GM23338 (cell line): Measurements from ENCODE around the gene TLR1. TPM values are rescaled to one million over a fixed set of nuclear protein-coding genes. Genes with fewer than 3 reads are reported as not detected.

Experiments used
- ATAC-seq: fragments of 200-7000 bp; cut with Tn5 transposase; 3 replicates; pipeline ENCODE4 v1.9.1; 2020
- DNase-seq: peaks from one replicate; pipeline ENCODE4 v3.0.0-alpha.2; 2015; ENCODE audit warnings: low spot score
- H2AFZ ChIP-seq: fragments of 200-600 bp; sonication (generic); 2 replicates; pipeline ENCODE4 v1.8.0; 2016; ENCODE audit warnings: antibody characterized with exemption, mild to moderate bottlenecking, moderate library complexity
- H3F3A ChIP-seq: fragments of 200-600 bp; sonication (generic); replicated peaks from 2 replicates; pipeline ENCODE4 v1.8.0; 2017; ENCODE audit warnings: antibody characterized with exemption, mixed run types, low read depth
- H3K27ac ChIP-seq: fragments of 200-600 bp; sonication (generic); 2 replicates; pipeline ENCODE4 v1.6.1; 2016; ENCODE audit warnings: low read depth
- H3K27me3 ChIP-seq: fragments of 200-600 bp; sonication (generic); 2 replicates; pipeline ENCODE4 v1.8.0; 2016; ENCODE audit warnings: mild to moderate bottlenecking, mixed run types, moderate library complexity; ENCODE audit not compliant: insufficient read depth
- H3K36me3 ChIP-seq: fragments of 200-600 bp; sonication (generic); 2 replicates; pipeline ENCODE4 v1.8.0; 2016; ENCODE audit warnings: mild to moderate bottlenecking; ENCODE audit not compliant: insufficient read depth
- H3K4me1 ChIP-seq: fragments of 200-600 bp; sonication (generic); 2 replicates; pipeline ENCODE4 v1.8.0; 2016; ENCODE audit warnings: mild to moderate bottlenecking, moderate library complexity; ENCODE audit not compliant: insufficient read depth
- H3K4me2 ChIP-seq: fragments of 200-600 bp; sonication (generic); 2 replicates; pipeline ENCODE4 v1.7.1; 2017; ENCODE audit warnings: mixed run types
- H3K4me3 ChIP-seq: fragments of 200-600 bp; sonication (generic); 2 replicates; pipeline ENCODE4 v1.6.1; 2016; ENCODE audit warnings: mixed run types
- H3K79me2 ChIP-seq: fragments of 200-600 bp; sonication (generic); replicated peaks from 2 replicates; pipeline ENCODE4 v1.8.0; 2017; ENCODE audit warnings: mild to moderate bottlenecking; ENCODE audit not compliant: insufficient read depth
- H3K9me2 ChIP-seq: fragments of 200-600 bp; sonication (generic); 2 replicates; pipeline ENCODE4 v1.8.0; 2017; ENCODE audit not compliant: insufficient read depth
- H4K20me1 ChIP-seq: fragments of 200-600 bp; sonication (generic); replicated peaks from 2 replicates; pipeline ENCODE4 v1.8.0; 2017; ENCODE audit warnings: mild to moderate bottlenecking; ENCODE audit not compliant: insufficient read depth
- H3K27ac Mint-ChIP-seq: 2 replicates; pipeline ENCODE4 v1.8.0; 2020; ENCODE audit warnings: inconsistent platforms, mild to moderate bottlenecking, moderate library complexity, mixed read lengths
- H3K27me3 Mint-ChIP-seq: 3 replicates; pipeline ENCODE4 v1.8.0; 2022; ENCODE audit warnings: low read depth, mild to moderate bottlenecking, moderate library complexity, mixed read lengths, inconsistent platforms; ENCODE audit not compliant: insufficient read depth, poor library complexity
- H3K36me3 Mint-ChIP-seq: 3 replicates; pipeline ENCODE4 v1.8.0; 2021; ENCODE audit warnings: low read depth, mild to moderate bottlenecking, inconsistent platforms, moderate library complexity, mixed read lengths
- H3K4me1 Mint-ChIP-seq: 3 replicates; pipeline ENCODE4 v1.8.0; 2020; ENCODE audit warnings: mild to moderate bottlenecking, inconsistent platforms, mixed read lengths
- H3K4me3 Mint-ChIP-seq: 3 replicates; pipeline ENCODE4 v1.8.0; 2021; ENCODE audit warnings: moderate library complexity, mild to moderate bottlenecking, inconsistent platforms, mixed read lengths
- H3K9me3 Mint-ChIP-seq: 3 replicates; pipeline ENCODE4 v1.8.0; 2020; ENCODE audit warnings: moderate library complexity, mild to moderate bottlenecking, inconsistent platforms, mixed read lengths
- CREB1 ChIP-seq: fragments of 250-450 bp; sonication (Bioruptor Pico); IDR thresholded peaks from 2 replicates; pipeline ENCODE4 v1.5.0; 2020; ENCODE audit warnings: low read depth, mild to moderate bottlenecking, moderate library complexity
- EZH2 ChIP-seq: fragments of 200-600 bp; sonication (generic); IDR thresholded peaks from one replicate; pipeline ENCODE4 v1.8.0; 2017; ENCODE audit warnings: antibody characterized with exemption, mild to moderate bottlenecking, low read depth; ENCODE audit not compliant: unreplicated experiment
- EZH2phosphoT487 ChIP-seq: fragments of 200-600 bp; sonication (generic); IDR thresholded peaks from one replicate; pipeline ENCODE4 v1.8.1; 2018; ENCODE audit warnings: antibody characterized with exemption; ENCODE audit not compliant: unreplicated experiment
- JUNB ChIP-seq: IDR thresholded peaks from one replicate; pipeline ENCODE4 v1.6.1; 2016; ENCODE audit warnings: antibody characterized with exemption; ENCODE audit not compliant: unreplicated experiment
- NANOG ChIP-seq: IDR thresholded peaks from 2 replicates; pipeline ENCODE4 v1.6.1; 2016; ENCODE audit warnings: antibody characterized with exemption, borderline replicate concordance
- POLR2AphosphoS5 ChIP-seq: IDR thresholded peaks from 2 replicates; pipeline ENCODE4 v1.6.1; 2016; ENCODE audit warnings: antibody characterized with exemption, low read depth
- STAT1 ChIP-seq: IDR thresholded peaks from one replicate; pipeline ENCODE4 v1.6.1; 2016; ENCODE audit warnings: antibody characterized with exemption; ENCODE audit not compliant: unreplicated experiment
- ZNF114 ChIP-seq: fragments of 250-450 bp; sonication (Bioruptor Pico); IDR thresholded peaks from 2 replicates; pipeline ENCODE4 v1.5.0; 2020; ENCODE audit warnings: mild to moderate bottlenecking, moderate library complexity
- ZNF331 ChIP-seq: fragments of 250-450 bp; sonication (Bioruptor Pico); IDR thresholded peaks from 2 replicates; pipeline ENCODE4 v1.5.0; 2020; ENCODE audit warnings: low read depth, mild to moderate bottlenecking, moderate library complexity
- polyA plus RNA-seq: library from polyadenylated mRNA; unstranded; fragments of >200 nt; fragmentation: Nextera tagmentation; extraction: Ambion mirVana; gene quantifications from 2 replicates; pipeline ENCODE4 v1.2.1, GENCODE V29; 2016
- total RNA-seq: library from RNA; depleted of rRNA; stranded (reverse); fragments of >200 nt; shearing (Covaris generic); gene quantifications from 2 replicates; pipeline ENCODE4 v1.2.3, GENCODE V29; 2014
- TF ChIP-seq, protein P1 (sequence below): IDR thresholded peaks from one replicate; pipeline ENCODE4 v1.6.1; 2018; ENCODE audit warnings: antibody characterized with exemption; ENCODE audit not compliant: unreplicated experiment
- TF ChIP-seq, protein P2 (sequence below): fragments of 250-450 bp; sonication (Bioruptor Pico); IDR thresholded peaks from 2 replicates; pipeline ENCODE4 v1.5.0; 2020; ENCODE audit warnings: mild to moderate bottlenecking, moderate library complexity
- TF ChIP-seq, protein P3 (sequence below), 2 experiments: fragments of 200-600 bp in 1 of 2; sonication (generic) in 1 of 2; conservative IDR thresholded peaks; 2 replicates each; pipeline versions ENCODE4 v1.5.1 to v1.6.1; 2016 to 2017; ENCODE audit warnings: antibody characterized with exemption in 2 of 2, low read depth in 2 of 2, mild to moderate bottlenecking in 2 of 2, moderate library complexity in 1 of 2
- TF ChIP-seq, protein P4 (sequence below): IDR thresholded peaks from 2 replicates; pipeline ENCODE4 v1.6.1; 2016; ENCODE audit warnings: antibody characterized with exemption

TLR1 gene
- total and polyA plus RNA-seq, 2 experiments from 2014 or later, result 0.07 TPM; not detected in 1

DNA sequence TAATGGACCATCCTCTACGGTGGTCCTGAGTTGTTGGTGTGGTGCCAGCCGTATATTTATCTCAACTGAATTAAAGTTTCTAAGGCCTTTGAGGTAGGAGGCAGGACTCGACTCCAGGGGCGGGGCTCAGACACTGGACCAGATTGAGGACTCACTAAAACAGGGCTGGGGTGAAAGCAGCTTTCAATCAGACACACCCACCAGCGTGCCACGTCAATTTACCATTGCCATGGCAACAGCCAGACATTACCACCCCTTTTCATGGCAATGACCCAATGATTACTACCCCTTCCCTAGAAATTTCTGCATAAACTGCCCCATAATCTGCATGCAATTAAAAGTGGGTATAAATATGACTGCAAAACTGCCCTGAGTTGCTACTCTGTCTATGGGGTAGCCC lies 6.7 kb upstream of the TLR1 start:
- H3K79me2 ChIP-seq, result no peaks in the 10 kb centered on the region
- Mint-ChIP-seq H3K36me3 (no peaks in the 10 kb centered on the region; the same call in 1 of the 3 replicates), H3K27ac (no peak overlapping the region), H3K4me1 (no peaks in the 10 kb centered on the region), H3K27me3 (peaks cover 6% of the 10 kb centered on the region), H3K4me3 (no peak overlapping the region), H3K9me3 (peaks cover 22% of the 10 kb centered on the region)
- no peaks in the 10 kb centered on the region for H3K27me3 ChIP-seq
- no peak overlapping the region for H2AFZ ChIP-seq
- H3K4me2 ChIP-seq, result no peak overlapping the region
- H3K27ac ChIP-seq, result no peak overlapping the region
- H3K36me3 ChIP-seq, result no peaks in the 10 kb centered on the region
- ATAC-seq (no peak), DNase-seq (no peak)
- TF ChIP-seq JUNB, result no peak
- no peak for TF ChIP-seq NANOG
- no peak for TF ChIP-seq POLR2AphosphoS5
- no peak for TF ChIP-seq CREB1 (CRISPR knock-in tag)
- TF ChIP-seq, protein P1, sequence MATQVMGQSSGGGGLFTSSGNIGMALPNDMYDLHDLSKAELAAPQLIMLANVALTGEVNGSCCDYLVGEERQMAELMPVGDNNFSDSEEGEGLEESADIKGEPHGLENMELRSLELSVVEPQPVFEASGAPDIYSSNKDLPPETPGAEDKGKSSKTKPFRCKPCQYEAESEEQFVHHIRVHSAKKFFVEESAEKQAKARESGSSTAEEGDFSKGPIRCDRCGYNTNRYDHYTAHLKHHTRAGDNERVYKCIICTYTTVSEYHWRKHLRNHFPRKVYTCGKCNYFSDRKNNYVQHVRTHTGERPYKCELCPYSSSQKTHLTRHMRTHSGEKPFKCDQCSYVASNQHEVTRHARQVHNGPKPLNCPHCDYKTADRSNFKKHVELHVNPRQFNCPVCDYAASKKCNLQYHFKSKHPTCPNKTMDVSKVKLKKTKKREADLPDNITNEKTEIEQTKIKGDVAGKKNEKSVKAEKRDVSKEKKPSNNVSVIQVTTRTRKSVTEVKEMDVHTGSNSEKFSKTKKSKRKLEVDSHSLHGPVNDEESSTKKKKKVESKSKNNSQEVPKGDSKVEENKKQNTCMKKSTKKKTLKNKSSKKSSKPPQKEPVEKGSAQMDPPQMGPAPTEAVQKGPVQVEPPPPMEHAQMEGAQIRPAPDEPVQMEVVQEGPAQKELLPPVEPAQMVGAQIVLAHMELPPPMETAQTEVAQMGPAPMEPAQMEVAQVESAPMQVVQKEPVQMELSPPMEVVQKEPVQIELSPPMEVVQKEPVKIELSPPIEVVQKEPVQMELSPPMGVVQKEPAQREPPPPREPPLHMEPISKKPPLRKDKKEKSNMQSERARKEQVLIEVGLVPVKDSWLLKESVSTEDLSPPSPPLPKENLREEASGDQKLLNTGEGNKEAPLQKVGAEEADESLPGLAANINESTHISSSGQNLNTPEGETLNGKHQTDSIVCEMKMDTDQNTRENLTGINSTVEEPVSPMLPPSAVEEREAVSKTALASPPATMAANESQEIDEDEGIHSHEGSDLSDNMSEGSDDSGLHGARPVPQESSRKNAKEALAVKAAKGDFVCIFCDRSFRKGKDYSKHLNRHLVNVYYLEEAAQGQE, result no peak
- TF ChIP-seq ZNF114, result no peak
- TF ChIP-seq, protein P2, sequence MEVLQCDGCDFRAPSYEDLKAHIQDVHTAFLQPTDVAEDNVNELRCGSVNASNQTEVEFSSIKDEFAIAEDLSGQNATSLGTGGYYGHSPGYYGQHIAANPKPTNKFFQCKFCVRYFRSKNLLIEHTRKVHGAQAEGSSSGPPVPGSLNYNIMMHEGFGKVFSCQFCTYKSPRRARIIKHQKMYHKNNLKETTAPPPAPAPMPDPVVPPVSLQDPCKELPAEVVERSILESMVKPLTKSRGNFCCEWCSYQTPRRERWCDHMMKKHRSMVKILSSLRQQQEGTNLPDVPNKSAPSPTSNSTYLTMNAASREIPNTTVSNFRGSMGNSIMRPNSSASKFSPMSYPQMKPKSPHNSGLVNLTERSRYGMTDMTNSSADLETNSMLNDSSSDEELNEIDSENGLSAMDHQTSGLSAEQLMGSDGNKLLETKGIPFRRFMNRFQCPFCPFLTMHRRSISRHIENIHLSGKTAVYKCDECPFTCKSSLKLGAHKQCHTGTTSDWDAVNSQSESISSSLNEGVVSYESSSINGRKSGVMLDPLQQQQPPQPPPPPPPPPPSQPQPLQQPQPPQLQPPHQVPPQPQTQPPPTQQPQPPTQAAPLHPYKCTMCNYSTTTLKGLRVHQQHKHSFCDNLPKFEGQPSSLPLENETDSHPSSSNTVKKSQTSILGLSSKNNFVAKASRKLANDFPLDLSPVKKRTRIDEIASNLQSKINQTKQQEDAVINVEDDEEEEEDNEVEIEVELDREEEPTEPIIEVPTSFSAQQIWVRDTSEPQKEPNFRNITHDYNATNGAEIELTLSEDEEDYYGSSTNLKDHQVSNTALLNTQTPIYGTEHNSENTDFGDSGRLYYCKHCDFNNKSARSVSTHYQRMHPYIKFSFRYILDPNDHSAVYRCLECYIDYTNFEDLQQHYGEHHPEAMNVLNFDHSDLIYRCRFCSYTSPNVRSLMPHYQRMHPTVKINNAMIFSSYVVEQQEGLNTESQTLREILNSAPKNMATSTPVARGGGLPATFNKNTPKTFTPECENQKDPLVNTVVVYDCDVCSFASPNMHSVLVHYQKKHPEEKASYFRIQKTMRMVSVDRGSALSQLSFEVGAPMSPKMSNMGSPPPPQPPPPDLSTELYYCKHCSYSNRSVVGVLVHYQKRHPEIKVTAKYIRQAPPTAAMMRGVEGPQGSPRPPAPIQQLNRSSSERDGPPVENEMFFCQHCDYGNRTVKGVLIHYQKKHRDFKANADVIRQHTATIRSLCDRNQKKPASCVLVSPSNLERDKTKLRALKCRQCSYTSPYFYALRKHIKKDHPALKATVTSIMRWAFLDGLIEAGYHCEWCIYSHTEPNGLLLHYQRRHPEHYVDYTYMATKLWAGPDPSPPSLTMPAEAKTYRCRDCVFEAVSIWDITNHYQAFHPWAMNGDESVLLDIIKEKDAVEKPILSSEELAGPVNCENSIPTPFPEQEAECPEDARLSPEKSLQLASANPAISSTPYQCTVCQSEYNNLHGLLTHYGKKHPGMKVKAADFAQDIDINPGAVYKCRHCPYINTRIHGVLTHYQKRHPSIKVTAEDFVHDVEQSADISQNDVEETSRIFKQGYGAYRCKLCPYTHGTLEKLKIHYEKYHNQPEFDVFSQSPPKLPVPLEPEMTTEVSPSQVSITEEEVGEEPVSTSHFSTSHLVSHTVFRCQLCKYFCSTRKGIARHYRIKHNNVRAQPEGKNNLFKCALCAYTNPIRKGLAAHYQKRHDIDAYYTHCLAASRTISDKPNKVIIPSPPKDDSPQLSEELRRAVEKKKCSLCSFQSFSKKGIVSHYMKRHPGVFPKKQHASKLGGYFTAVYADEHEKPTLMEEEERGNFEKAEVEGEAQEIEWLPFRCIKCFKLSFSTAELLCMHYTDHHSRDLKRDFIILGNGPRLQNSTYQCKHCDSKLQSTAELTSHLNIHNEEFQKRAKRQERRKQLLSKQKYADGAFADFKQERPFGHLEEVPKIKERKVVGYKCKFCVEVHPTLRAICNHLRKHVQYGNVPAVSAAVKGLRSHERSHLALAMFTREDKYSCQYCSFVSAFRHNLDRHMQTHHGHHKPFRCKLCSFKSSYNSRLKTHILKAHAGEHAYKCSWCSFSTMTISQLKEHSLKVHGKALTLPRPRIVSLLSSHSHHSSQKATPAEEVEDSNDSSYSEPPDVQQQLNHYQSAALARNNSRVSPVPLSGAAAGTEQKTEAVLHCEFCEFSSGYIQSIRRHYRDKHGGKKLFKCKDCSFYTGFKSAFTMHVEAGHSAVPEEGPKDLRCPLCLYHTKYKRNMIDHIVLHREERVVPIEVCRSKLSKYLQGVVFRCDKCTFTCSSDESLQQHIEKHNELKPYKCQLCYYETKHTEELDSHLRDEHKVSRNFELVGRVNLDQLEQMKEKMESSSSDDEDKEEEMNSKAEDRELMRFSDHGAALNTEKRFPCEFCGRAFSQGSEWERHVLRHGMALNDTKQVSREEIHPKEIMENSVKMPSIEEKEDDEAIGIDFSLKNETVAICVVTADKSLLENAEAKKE (CRISPR knock-in tag), result no peak
- no peak for TF ChIP-seq ZNF331 (CRISPR knock-in tag)
- TF ChIP-seq STAT1, result no peak
- TF ChIP-seq, protein P3, sequence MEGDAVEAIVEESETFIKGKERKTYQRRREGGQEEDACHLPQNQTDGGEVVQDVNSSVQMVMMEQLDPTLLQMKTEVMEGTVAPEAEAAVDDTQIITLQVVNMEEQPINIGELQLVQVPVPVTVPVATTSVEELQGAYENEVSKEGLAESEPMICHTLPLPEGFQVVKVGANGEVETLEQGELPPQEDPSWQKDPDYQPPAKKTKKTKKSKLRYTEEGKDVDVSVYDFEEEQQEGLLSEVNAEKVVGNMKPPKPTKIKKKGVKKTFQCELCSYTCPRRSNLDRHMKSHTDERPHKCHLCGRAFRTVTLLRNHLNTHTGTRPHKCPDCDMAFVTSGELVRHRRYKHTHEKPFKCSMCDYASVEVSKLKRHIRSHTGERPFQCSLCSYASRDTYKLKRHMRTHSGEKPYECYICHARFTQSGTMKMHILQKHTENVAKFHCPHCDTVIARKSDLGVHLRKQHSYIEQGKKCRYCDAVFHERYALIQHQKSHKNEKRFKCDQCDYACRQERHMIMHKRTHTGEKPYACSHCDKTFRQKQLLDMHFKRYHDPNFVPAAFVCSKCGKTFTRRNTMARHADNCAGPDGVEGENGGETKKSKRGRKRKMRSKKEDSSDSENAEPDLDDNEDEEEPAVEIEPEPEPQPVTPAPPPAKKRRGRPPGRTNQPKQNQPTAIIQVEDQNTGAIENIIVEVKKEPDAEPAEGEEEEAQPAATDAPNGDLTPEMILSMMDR (conservative IDR thresholded peaks at IDR 0.05; ENCODE audit: low read depth in 2 of 2), result no peak
- TF ChIP-seq, protein P4, sequence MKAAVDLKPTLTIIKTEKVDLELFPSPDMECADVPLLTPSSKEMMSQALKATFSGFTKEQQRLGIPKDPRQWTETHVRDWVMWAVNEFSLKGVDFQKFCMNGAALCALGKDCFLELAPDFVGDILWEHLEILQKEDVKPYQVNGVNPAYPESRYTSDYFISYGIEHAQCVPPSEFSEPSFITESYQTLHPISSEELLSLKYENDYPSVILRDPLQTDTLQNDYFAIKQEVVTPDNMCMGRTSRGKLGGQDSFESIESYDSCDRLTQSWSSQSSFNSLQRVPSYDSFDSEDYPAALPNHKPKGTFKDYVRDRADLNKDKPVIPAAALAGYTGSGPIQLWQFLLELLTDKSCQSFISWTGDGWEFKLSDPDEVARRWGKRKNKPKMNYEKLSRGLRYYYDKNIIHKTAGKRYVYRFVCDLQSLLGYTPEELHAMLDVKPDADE, result no peak
- no peak for TF ChIP-seq EZH2phosphoT487
- TF ChIP-seq EZH2, result no peak
- H3K4me3 ChIP-seq, result no peak overlapping the region
- no peaks in the 10 kb centered on the region for H3K4me1 ChIP-seq
- H3K9me2 ChIP-seq, result 0 out of 2 replicates have a peak, but pooled peaks cover 8% of the 10 kb centered on the region
- H3F3A ChIP-seq, result no peaks in the 10 kb centered on the region
- no peaks in the 10 kb centered on the region for H4K20me1 ChIP-seq
